Ascending aorta (tissue), 2 donors: ENCODE data around the gene PSORS1C2. TPM values are rescaled to one million over a fixed set of nuclear protein-coding genes. Genes with fewer than 3 reads are reported as not detected.
"Not testable (repeated sequence)": the region's sequence is repeated elsewhere in the genome, so short reads cannot be mapped to it uniquely, and the experiment has no call there.

Experiments used
- DNase-seq, 2 donors: peaks; one replicate each; pipeline ENCODE4 v3.0.0-alpha.2; 2019; ENCODE audit warnings: low spot score in 2 of 2
- H3K27ac ChIP-seq, 2 donors: fragments of 200-600 bp; sonication (generic); one replicate each; pipeline ENCODE4 v1.5.1; 2016 to 2017; ENCODE audit warnings: mild to moderate bottlenecking in 1 of 2
- H3K27me3 ChIP-seq: fragments of 200-600 bp; sonication (generic); one replicate; pipeline ENCODE4 v1.5.1; 2017
- H3K36me3 ChIP-seq, 2 donors: fragments of 200-600 bp; sonication (generic); one replicate each; pipeline ENCODE4 v1.5.1; 2016
- H3K4me1 ChIP-seq, 2 donors: fragments of 200-600 bp; sonication (generic); one replicate each; pipeline ENCODE4 v1.5.1; 2016 to 2017; ENCODE audit warnings: mild to moderate bottlenecking in 1 of 2
- H3K4me3 ChIP-seq, 2 donors: fragments of 200-600 bp; sonication (generic); one replicate each; pipeline ENCODE4 v1.5.1; 2016 to 2017; ENCODE audit warnings: mild to moderate bottlenecking in 1 of 2
- H3K9me3 ChIP-seq, 2 donors: fragments of 200-600 bp; sonication (generic); one replicate each; pipeline ENCODE4 v1.5.1; 2016
- intact Hi-C: fragments of 100-400 bp; cut with DNase I; formaldehyde crosslinking; loops from one replicate; pipeline ENCODE4 v1.15.1; 2023
- total RNA-seq: library from RNA; depleted of rRNA; stranded (reverse); fragments of >200 nt; gene quantifications from one replicate; pipeline ENCODE4 v1.1.0, GENCODE V29; 2016
- TF ChIP-seq, protein P1 (sequence below), 3 experiments: fragments of 200-600 bp in 2 of 3; fragments of 450-650 bp in 1 of 3; sonication (generic) in 2 of 3; IDR thresholded peaks; one replicate each; pipeline ENCODE4 v1.5.1; 2016 to 2019; ENCODE audit warnings: antibody characterized with exemption in 3 of 3, mild to moderate bottlenecking in 1 of 3, moderate library complexity in 1 of 3

The PSORS1C2 gene
- total RNA-seq, 1 donor from 2014 or later: 5.2 TPM

GRCh38 chr6:31173406-31173805, 34.5 kb upstream of the PSORS1C2 start:
- Histone ChIP-seq H3K4me1 (no peaks in the 10 kb centered on the region), H3K36me3 (no peaks in the 10 kb centered on the region), H3K9me3 (no peaks in the 10 kb centered on the region), H3K27me3 (no peaks in the 10 kb centered on the region), H3K27ac (no peak overlapping the region), H3K4me3 (no peak overlapping the region)
- DNase-seq: no peak
- intact Hi-C loops: no loop called here
- TF ChIP-seq, protein P1, sequence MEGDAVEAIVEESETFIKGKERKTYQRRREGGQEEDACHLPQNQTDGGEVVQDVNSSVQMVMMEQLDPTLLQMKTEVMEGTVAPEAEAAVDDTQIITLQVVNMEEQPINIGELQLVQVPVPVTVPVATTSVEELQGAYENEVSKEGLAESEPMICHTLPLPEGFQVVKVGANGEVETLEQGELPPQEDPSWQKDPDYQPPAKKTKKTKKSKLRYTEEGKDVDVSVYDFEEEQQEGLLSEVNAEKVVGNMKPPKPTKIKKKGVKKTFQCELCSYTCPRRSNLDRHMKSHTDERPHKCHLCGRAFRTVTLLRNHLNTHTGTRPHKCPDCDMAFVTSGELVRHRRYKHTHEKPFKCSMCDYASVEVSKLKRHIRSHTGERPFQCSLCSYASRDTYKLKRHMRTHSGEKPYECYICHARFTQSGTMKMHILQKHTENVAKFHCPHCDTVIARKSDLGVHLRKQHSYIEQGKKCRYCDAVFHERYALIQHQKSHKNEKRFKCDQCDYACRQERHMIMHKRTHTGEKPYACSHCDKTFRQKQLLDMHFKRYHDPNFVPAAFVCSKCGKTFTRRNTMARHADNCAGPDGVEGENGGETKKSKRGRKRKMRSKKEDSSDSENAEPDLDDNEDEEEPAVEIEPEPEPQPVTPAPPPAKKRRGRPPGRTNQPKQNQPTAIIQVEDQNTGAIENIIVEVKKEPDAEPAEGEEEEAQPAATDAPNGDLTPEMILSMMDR (IDR thresholded peaks at IDR 0.05): no peak

GRCh38 chr6:31172973-31173384, 34.1 kb upstream of the PSORS1C2 start:
- H3K27ac ChIP-seq: no peak overlapping the region
- no peaks in the 10 kb centered on the region for H3K36me3 ChIP-seq
- TF ChIP-seq, protein P1 (IDR thresholded peaks at IDR 0.05): no peak
- H3K27me3 ChIP-seq: no peaks in the 10 kb centered on the region
- H3K9me3 ChIP-seq: no peaks in the 10 kb centered on the region
- intact Hi-C loops: no loop called here
- no peak overlapping the region for H3K4me3 ChIP-seq
- no peaks in the 10 kb centered on the region for H3K4me1 ChIP-seq
- DNase-seq: no peak

DNA sequence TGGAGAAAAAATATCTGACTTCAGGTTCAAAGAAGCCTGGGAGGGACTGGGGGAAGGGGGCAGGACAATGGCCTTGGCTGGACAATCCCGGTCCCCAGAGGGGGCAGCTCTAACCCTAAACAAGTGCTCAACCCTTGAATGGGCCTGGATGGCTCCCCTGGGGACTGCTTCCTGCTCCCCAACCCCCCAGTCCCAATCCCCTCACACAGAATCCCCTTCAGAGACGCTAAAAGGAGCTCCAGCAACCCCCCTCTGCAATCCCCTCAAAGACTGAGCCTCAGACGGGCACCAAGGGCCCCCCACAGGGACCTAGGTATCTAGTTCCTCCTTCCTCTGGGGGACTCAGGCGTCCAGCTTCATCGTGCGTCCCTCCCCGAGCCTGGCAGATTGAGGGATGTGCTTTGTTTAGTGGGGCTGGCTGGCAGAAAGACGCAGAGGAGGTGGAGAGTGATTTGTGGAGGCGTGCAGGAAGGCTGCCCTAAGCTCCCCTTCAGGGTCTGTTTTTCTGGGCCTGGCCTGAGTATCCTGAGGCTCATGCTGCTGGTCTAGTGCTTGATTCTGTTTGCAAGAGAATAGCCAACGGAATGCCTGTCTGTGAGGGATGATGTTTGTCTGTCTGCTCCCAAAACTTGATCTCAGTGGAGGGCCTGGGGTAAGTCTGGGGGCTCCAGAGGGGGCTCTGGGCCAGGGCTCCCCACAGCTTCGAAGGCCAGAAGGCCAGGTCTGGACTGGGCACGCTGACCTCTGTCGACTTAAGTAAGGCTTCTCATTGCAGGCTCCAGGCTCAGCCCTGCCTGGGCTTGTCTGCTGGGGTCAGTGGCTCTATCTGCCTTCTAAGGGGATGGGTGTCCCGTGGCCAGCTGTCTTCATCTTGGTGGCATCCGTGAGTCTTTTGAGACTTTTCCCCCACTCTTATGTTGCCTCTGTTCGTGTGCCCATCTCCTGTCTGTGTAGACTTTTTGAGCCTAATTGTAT, 33.4 kb upstream of the PSORS1C2 start:
- no peaks in the 10 kb centered on the region for H3K4me1 ChIP-seq
- H3K9me3 ChIP-seq: no peaks in the 10 kb centered on the region
- H3K27ac ChIP-seq: no peak overlapping the region
- H3K4me3 ChIP-seq: no peak overlapping the region
- intact Hi-C loops: no loop called here
- TF ChIP-seq, protein P1 (IDR thresholded peaks at IDR 0.05): no peak
- no peaks in the 10 kb centered on the region for H3K27me3 ChIP-seq
- DNase-seq: no peak
- no peaks in the 10 kb centered on the region for H3K36me3 ChIP-seq

- no peaks in the 10 kb centered on the region for H3K9me3 ChIP-seq
- intact Hi-C loops: no loop called here
- no peaks in the 10 kb centered on the region for H3K27me3 ChIP-seq
- no peaks in the 10 kb centered on the region for H3K36me3 ChIP-seq
- H3K4me3 ChIP-seq: no peak overlapping the region
- TF ChIP-seq, protein P1 (IDR thresholded peaks at IDR 0.05): no peak
- H3K4me1 ChIP-seq: no peaks in the 10 kb centered on the region
- no peak overlapping the region for H3K27ac ChIP-seq
- no peak for DNase-seq
Measured at GRCh38 chr6:31170987-31171671, 32.3 kb upstream of the PSORS1C2 start.

DNA sequence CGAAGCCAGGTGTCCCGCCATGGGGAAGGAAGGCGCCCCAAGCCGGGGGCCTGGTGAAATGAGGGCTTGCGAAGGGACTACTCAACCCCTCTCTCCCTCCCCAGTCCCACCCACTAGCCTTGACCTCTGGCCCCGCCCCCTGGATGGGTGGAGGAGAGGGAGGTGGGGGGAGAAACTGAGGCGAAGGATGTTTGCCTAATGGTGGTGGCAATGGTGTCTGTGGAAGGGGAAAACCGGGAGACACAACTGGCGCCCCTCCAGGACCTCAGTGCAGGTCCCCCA, 31.7 kb upstream of the PSORS1C2 start, which contains the start of gene POU5F1:
Gene POU5F1, minus strand, starts transcription at position 83 of the 282 bp plus-strand sequence. Its CDS starts 62 bp downstream, at position 21.
- H3K27me3 ChIP-seq: no peaks in the 10 kb centered on the region
- intact Hi-C loops: no loop called here
- no peak within 1 kb of the TSS for H3K4me3 ChIP-seq
- TF ChIP-seq, protein P1 (IDR thresholded peaks at IDR 0.05): no peak
- no peaks in the 10 kb centered on the region for H3K9me3 ChIP-seq
- no peak within 1 kb of the TSS for H3K27ac ChIP-seq
- H3K36me3 ChIP-seq: no peaks in the 10 kb centered on the region
- no peak for DNase-seq
- no peaks in the 10 kb centered on the region for H3K4me1 ChIP-seq

- H3K4me1 ChIP-seq, H3K27ac ChIP-seq, H3K36me3 ChIP-seq, DNase-seq, intact Hi-C loops, H3K9me3 ChIP-seq, H3K27me3 ChIP-seq, H3K4me3 ChIP-seq: not testable (repeated sequence)
Measured at GRCh38 chr6:31169858-31170599, 31.2 kb upstream of the PSORS1C2 start.
